Keratinocyte (primary cell): ENCODE data around the gene MED27. TPM values are rescaled to one million over a fixed set of nuclear protein-coding genes. Genes with fewer than 3 reads are reported as not detected.

ENCODE experiments used
- DNase-seq: peaks from one replicate; pipeline ENCODE4 v3.0.0-alpha.2; 2011; ENCODE audit warnings: low read depth, missing footprints, low spot score
- FAIRE-seq: peaks from 2 replicates; lab custom pipeline; 2011; peaks lifted over from hg19 to GRCh38; lab: Jason Lieb, UNC
- H2AFZ ChIP-seq: 2 replicates; pipeline ENCODE4 v1.6.0; 2012; ENCODE audit warnings: low read length, control low read depth, inconsistent platforms; ENCODE audit not compliant: control insufficient read depth
- H3K27ac ChIP-seq: 2 replicates; pipeline ENCODE4 v1.5.1; 2011; ENCODE audit warnings: low read length; ENCODE audit not compliant: control insufficient read depth, insufficient read depth
- H3K27me3 ChIP-seq: 3 replicates; pipeline ENCODE4 v1.6.0; 2011; ENCODE audit warnings: low read length; ENCODE audit not compliant: control insufficient read depth, insufficient read depth; ENCODE audit errors: extremely low read depth
- H3K36me3 ChIP-seq, 2 experiments: 2 replicates in 1 of 2; 3 replicates in 1 of 2; pipeline ENCODE4 v1.5.1; 2011; ENCODE audit warnings: low read length in 2 of 2, mild to moderate bottlenecking in 1 of 2; ENCODE audit not compliant: control insufficient read depth in 2 of 2, insufficient read depth in 2 of 2; ENCODE audit errors: extremely low read depth in 1 of 2
- H3K4me1 ChIP-seq: 3 replicates; pipeline ENCODE4 v1.5.1; 2011; ENCODE audit warnings: low read length; ENCODE audit not compliant: control insufficient read depth, insufficient read depth; ENCODE audit errors: extremely low read depth
- H3K4me2 ChIP-seq: 3 replicates; pipeline ENCODE4 v1.6.0; 2011; ENCODE audit warnings: low read depth, low read length; ENCODE audit not compliant: control insufficient read depth, insufficient read depth; ENCODE audit errors: extremely low read depth
- H3K4me3 ChIP-seq, 3 experiments: fragments of 200-600 bp in 1 of 3; sonication (generic) in 1 of 3; 2 replicates in 2 of 3; 3 replicates in 1 of 3; pipeline ENCODE4 v1.5.1; 2011 to 2016; ENCODE audit warnings: low read length in 3 of 3, mild to moderate bottlenecking in 3 of 3, control low read depth in 2 of 3, inconsistent platforms in 1 of 3, low read depth in 1 of 3, mixed read lengths in 1 of 3, mixed run types in 1 of 3, moderate library complexity in 1 of 3; ENCODE audit not compliant: control insufficient read depth in 2 of 3, insufficient read depth in 2 of 3; ENCODE audit errors: extremely low read depth in 1 of 3
- H3K79me2 ChIP-seq: 2 replicates; pipeline ENCODE4 v1.6.0; 2012; ENCODE audit warnings: low read length; ENCODE audit not compliant: control insufficient read depth, insufficient read depth
- H3K9ac ChIP-seq: 3 replicates; pipeline ENCODE4 v1.6.0; 2011; ENCODE audit warnings: low read length; ENCODE audit not compliant: control insufficient read depth, insufficient read depth; ENCODE audit errors: extremely low read depth
- H3K9me1 ChIP-seq: 3 replicates; pipeline ENCODE4 v1.6.0; 2011; ENCODE audit warnings: low read length; ENCODE audit not compliant: control insufficient read depth, insufficient read depth; ENCODE audit errors: extremely low read depth
- H3K9me3 ChIP-seq: 2 replicates; pipeline ENCODE4 v1.5.1; 2012; ENCODE audit warnings: low read depth, low read length; ENCODE audit not compliant: control insufficient read depth
- H4K20me1 ChIP-seq: 3 replicates; pipeline ENCODE4 v1.6.0; 2011; ENCODE audit warnings: low read length; ENCODE audit not compliant: control insufficient read depth, insufficient read depth; ENCODE audit errors: extremely low read depth
- EZH2 ChIP-seq: IDR thresholded peaks from one replicate; pipeline ENCODE4 v1.6.1; 2012; ENCODE audit warnings: inconsistent platforms, mild to moderate bottlenecking, low read length, moderate library complexity
- dilution Hi-C: fragments of 300-500 bp; cut with MboI; formaldehyde crosslinking; loops from one replicate; pipeline ENCODE4 v1.7.0; 2020; ENCODE audit warnings: low sequenced_read_pairs; ENCODE audit not compliant: extremely low pct_ligation_motif_present
- polyA plus RNA-seq, 5 experiments: library from polyadenylated mRNA; depleted of rRNA in 3 of 5; stranded (reverse) in 3 of 5; stranded (forward) in 1 of 5; unstranded in 1 of 5; fragments of >200 nt; gene quantifications; 1 replicate in 1 of 5; 2 replicates in 3 of 5; 3 replicates in 1 of 5; pipeline versions ENCODE4 v1.2.1 to v1.2.3, GENCODE V29; 2011 to 2012; ENCODE audit warnings: missing spikeins in 2 of 5, low read depth in 1 of 5, low replicate concordance in 1 of 5
- TF ChIP-seq, protein P1 (sequence below), 3 experiments: IDR thresholded peaks in 1 of 3; conservative IDR thresholded peaks in 1 of 3; optimal IDR thresholded peaks in 1 of 3; 2 replicates in 2 of 3; 3 replicates in 1 of 3; pipeline versions ENCODE3 to v1.5.1; 2011; ENCODE audit warnings: low read length in 3 of 3, mild to moderate bottlenecking in 3 of 3, moderate library complexity in 2 of 3, control low read depth in 1 of 3, inconsistent platforms in 1 of 3; ENCODE audit not compliant: insufficient read depth in 2 of 3; ENCODE audit errors: extremely low read depth in 1 of 3

The MED27 gene
- polyA plus RNA-seq, 1 donor (not counting 4 experiments of a cell fraction or from before 2014, with no cell fraction given), result 39.0 TPM

DNA sequence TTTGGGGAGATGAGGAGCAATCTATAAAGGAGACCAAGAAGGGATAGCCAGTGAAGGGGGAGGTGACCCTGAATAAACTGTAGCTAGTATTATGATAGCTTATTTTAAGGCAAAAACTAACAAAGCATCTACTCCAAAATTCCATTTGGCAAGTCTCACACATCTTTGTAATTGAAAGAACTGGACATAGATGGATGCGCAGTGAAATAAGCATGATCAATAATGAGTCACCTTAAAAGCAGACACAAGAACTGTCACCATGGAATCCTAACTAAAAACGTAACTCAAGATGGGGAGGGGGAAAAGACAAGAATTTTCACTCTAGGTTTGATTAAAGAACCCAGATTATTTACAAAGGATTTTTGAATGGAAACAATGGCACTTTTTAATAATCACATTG, 164.5 kb downstream of the MED27 start:
- dilution Hi-C loops, result no loop called here
- Histone ChIP-seq H3K27me3 (no peaks in the 10 kb centered on the region), H3K4me3 (no peak overlapping the region), H3K9ac (no peak overlapping the region), H3K4me2 (no peak overlapping the region), H3K4me1 (no peaks in the 10 kb centered on the region), H3K9me3 (no peaks in the 10 kb centered on the region), H3K27ac (no peak overlapping the region), H3K79me2 (no peaks in the 10 kb centered on the region), H3K36me3 (no peaks in the 10 kb centered on the region), H3K9me1 (no peaks in the 10 kb centered on the region), H4K20me1 (peaks cover 3% of the 10 kb centered on the region), H2AFZ (no peak overlapping the region)
- no peak for FAIRE-seq
- TF ChIP-seq, protein P1, sequence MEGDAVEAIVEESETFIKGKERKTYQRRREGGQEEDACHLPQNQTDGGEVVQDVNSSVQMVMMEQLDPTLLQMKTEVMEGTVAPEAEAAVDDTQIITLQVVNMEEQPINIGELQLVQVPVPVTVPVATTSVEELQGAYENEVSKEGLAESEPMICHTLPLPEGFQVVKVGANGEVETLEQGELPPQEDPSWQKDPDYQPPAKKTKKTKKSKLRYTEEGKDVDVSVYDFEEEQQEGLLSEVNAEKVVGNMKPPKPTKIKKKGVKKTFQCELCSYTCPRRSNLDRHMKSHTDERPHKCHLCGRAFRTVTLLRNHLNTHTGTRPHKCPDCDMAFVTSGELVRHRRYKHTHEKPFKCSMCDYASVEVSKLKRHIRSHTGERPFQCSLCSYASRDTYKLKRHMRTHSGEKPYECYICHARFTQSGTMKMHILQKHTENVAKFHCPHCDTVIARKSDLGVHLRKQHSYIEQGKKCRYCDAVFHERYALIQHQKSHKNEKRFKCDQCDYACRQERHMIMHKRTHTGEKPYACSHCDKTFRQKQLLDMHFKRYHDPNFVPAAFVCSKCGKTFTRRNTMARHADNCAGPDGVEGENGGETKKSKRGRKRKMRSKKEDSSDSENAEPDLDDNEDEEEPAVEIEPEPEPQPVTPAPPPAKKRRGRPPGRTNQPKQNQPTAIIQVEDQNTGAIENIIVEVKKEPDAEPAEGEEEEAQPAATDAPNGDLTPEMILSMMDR (optimal IDR thresholded peaks at IDR 0.05 in 1 of 3, IDR thresholded peaks at IDR 0.05 in 1 of 3, conservative IDR thresholded peaks at IDR 0.05 in 1 of 3; ENCODE audit: extremely low read depth in 1 of 3, insufficient read depth in 2 of 3, low read length in 3 of 3), result no peak
- no peak for DNase-seq

DNA sequence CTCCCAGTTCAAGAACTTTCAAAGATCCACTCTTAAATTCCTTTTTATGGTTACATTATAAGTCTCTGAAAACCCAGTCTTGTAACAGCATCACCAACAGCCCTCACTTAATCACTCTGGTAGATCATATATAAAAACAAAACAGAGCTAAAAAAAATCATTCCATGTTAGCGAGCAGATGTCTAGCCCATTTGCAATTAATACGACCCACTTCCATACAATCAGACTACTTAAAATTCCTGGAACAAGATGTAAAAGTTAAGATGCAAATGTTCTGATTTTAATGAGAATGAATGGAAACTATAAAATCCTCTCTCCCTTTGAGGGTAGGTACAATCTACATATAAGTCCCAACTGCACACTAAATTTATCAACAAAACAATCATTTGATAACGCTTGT, 167.0 kb downstream of the MED27 start:
- H3K27me3 ChIP-seq, result no peaks in the 10 kb centered on the region
- no peak overlapping the region for H2AFZ ChIP-seq
- no peak for FAIRE-seq
- no peak overlapping the region for H3K4me3 ChIP-seq
- H3K9me1 ChIP-seq, result no peaks in the 10 kb centered on the region
- no peak for TF ChIP-seq EZH2
- TF ChIP-seq, protein P1 (optimal IDR thresholded peaks at IDR 0.05 in 1 of 3, IDR thresholded peaks at IDR 0.05 in 1 of 3, conservative IDR thresholded peaks at IDR 0.05 in 1 of 3; ENCODE audit: extremely low read depth in 1 of 3, insufficient read depth in 2 of 3, low read length in 3 of 3), result no peak
- no peak overlapping the region for H3K27ac ChIP-seq
- no peaks in the 10 kb centered on the region for H3K9me3 ChIP-seq
- DNase-seq, result no peak
- dilution Hi-C loops, result no loop called here
- H3K4me1 ChIP-seq, result no peaks in the 10 kb centered on the region
- H3K4me2 ChIP-seq, result no peak overlapping the region
- no peak overlapping the region for H3K9ac ChIP-seq
- peaks cover 3% of the 10 kb centered on the region for H4K20me1 ChIP-seq
- H3K79me2 ChIP-seq, result no peaks in the 10 kb centered on the region
- H3K36me3 ChIP-seq, result no peaks in the 10 kb centered on the region
